ENCODE measurements around the gene RBM20. TPM values are rescaled to one million over a fixed set of nuclear protein-coding genes. Genes with fewer than 3 reads are reported as not detected.

The RBM20 gene
- total RNA-seq, 6 experiments from 2014 or later = 0.04 to 0.29 (median 0.06) TPM

- Histone ChIP-seq H3K36me3 (no peaks in the 10 kb centered on the region), H3K4me3 (no peak overlapping the region), H3K4me1 (no peaks in the 10 kb centered on the region), H3K9me3 (no peaks in the 10 kb centered on the region), H3K27ac (no peak overlapping the region), H3K27me3 (no peaks in the 10 kb centered on the region)
- TF ChIP-seq POLR2A (IDR thresholded peaks at IDR 0.05) = no peak
- no peak for TF ChIP-seq CTCF (IDR thresholded peaks at IDR 0.05)
- ATAC-seq (no peak), DNase-seq (no peak)
- intact Hi-C loops (cut with DNase I) = no loop called here
- WGBS (ENCODE audit: insufficient coverage, low coverage, low lambda C conversion rate, missing lambda C conversion rate) = 51% methylated on average over 2 of the region's 5 CpGs
These were observed 54.2 kb downstream of the RBM20 start for GRCh38 chr10:110698340-110698739.

GRCh38 chr10:110698782-110699201 is 54.7 kb downstream of the RBM20 start:
- intact Hi-C loops (cut with DNase I) = no loop called here
- ATAC-seq (no peak), DNase-seq (no peak)
- WGBS (ENCODE audit: insufficient coverage, low coverage, low lambda C conversion rate, missing lambda C conversion rate) = 60% methylated on average over 2 of the region's 6 CpGs
- no peak for TF ChIP-seq CTCF (IDR thresholded peaks at IDR 0.05)
- TF ChIP-seq POLR2A (IDR thresholded peaks at IDR 0.05) = no peak
- Histone ChIP-seq H3K36me3 (no peaks in the 10 kb centered on the region), H3K27ac (no peak overlapping the region), H3K27me3 (no peaks in the 10 kb centered on the region), H3K4me1 (no peaks in the 10 kb centered on the region), H3K9me3 (no peaks in the 10 kb centered on the region), H3K4me3 (no peak overlapping the region)

GRCh38 chr10:110699859-110700468 is 55.8 kb downstream of the RBM20 start:
- H3K4me1 ChIP-seq = no peaks in the 10 kb centered on the region
- H3K27ac ChIP-seq = no peak overlapping the region
- ATAC-seq (no peak), DNase-seq (no peak)
- H3K9me3 ChIP-seq = no peaks in the 10 kb centered on the region
- no peaks in the 10 kb centered on the region for H3K27me3 ChIP-seq
- 75% methylated on average over 10 of the region's 10 CpGs for WGBS (ENCODE audit: insufficient coverage, low coverage, low lambda C conversion rate, missing lambda C conversion rate)
- no peak for TF ChIP-seq POLR2A (IDR thresholded peaks at IDR 0.05)
- no peak for TF ChIP-seq CTCF (IDR thresholded peaks at IDR 0.05)
- intact Hi-C loops (cut with DNase I) = no loop called here
- no peaks in the 10 kb centered on the region for H3K36me3 ChIP-seq
- H3K4me3 ChIP-seq = no peak overlapping the region

GRCh38 chr10:110700947-110701616 is 56.9 kb downstream of the RBM20 start:
- intact Hi-C loops (cut with DNase I) = no loop called here
- no peak for DNase-seq
- Histone ChIP-seq H3K4me3 (no peak overlapping the region), H3K27me3 (no peaks in the 10 kb centered on the region), H3K4me1 (no peaks in the 10 kb centered on the region), H3K36me3 (no peaks in the 10 kb centered on the region), H3K27ac (no peak overlapping the region), H3K9me3 (no peaks in the 10 kb centered on the region)
- whole genome bisulfite sequencing (ENCODE audit: insufficient coverage, low coverage, low lambda C conversion rate, missing lambda C conversion rate) = 67% methylated on average over 10 of the region's 10 CpGs
- no peak for ATAC-seq
- TF ChIP-seq CTCF (IDR thresholded peaks at IDR 0.05) = no peak
- TF ChIP-seq POLR2A (IDR thresholded peaks at IDR 0.05) = no peak
